H1 (cell line): ENCODE results near the gene RNU6-8. TPM values are rescaled to one million over a fixed set of nuclear protein-coding genes. Genes with fewer than 3 reads are reported as not detected.

ENCODE experiments used
- CHD7 ChIP-seq: fragments of 300-600 bp; sonication (generic); IDR thresholded peaks from 2 replicates; pipeline ENCODE4 v1.7.1; 2012; ENCODE audit warnings: low read length, moderate library complexity, mild to moderate bottlenecking, inconsistent platforms; ENCODE audit not compliant: insufficient replicate concordance
- FOSL1 ChIP-seq: IDR thresholded peaks from 2 replicates; pipeline ENCODE4 v1.6.1; 2011; ENCODE audit warnings: mild to moderate bottlenecking, low read depth, low read length, moderate library complexity; ENCODE audit not compliant: insufficient read depth
- GTF2F1 ChIP-seq: IDR thresholded peaks from 2 replicates; pipeline ENCODE4 v1.6.1; 2012; ENCODE audit warnings: low read depth, low read length, improper control_type of control experiment, borderline replicate concordance
- PHF8 ChIP-seq: fragments of 200-600 bp; sonication (generic); conservative IDR thresholded peaks from 2 replicates; pipeline ENCODE4 v1.7.1; 2012; ENCODE audit warnings: low read depth, mild to moderate bottlenecking, inconsistent platforms, low read length, moderate library complexity
- RFX5 ChIP-seq: IDR thresholded peaks from 2 replicates; pipeline ENCODE4 v1.6.1; 2011; ENCODE audit warnings: low read depth, low read length, improper control_type of control experiment, borderline replicate concordance
- SIN3A ChIP-seq, 2 experiments: IDR thresholded peaks in 1 of 2; conservative IDR thresholded peaks in 1 of 2; 2 replicates each; pipeline ENCODE4 v1.6.1; 2011 to 2012; ENCODE audit warnings: low read length in 2 of 2, improper control_type of control experiment in 1 of 2, low read depth in 1 of 2, mild to moderate bottlenecking in 1 of 2
- SIX5 ChIP-seq: IDR thresholded peaks from 2 replicates; pipeline ENCODE4 v1.6.1; 2011; ENCODE audit warnings: mild to moderate bottlenecking, low read depth, low read length
- SP4 ChIP-seq: IDR thresholded peaks from 2 replicates; pipeline ENCODE4 v1.6.1; 2012; ENCODE audit warnings: low read length, inconsistent platforms
- SUZ12 ChIP-seq: fragments of 200-600 bp; sonication (generic); IDR thresholded peaks from 2 replicates; pipeline ENCODE4 v1.6.1; 2012; ENCODE audit warnings: mild to moderate bottlenecking, inconsistent platforms, low read length, moderate library complexity, mixed read lengths
- polyA plus RNA-seq, 7 experiments: library from polyadenylated mRNA; depleted of rRNA in 3 of 7; stranded (reverse) in 5 of 7; unstranded in 2 of 7; fragments of >200 nt in 5 of 7; fragments of 200-250 nt in 2 of 7; gene quantifications; 1 replicate in 5 of 7; 2 replicates in 1 of 7; 4 replicates in 1 of 7; pipeline versions ENCODE4 v1.2.1 to v1.2.3, GENCODE V29; 2011 to 2013; ENCODE audit warnings: missing spikeins in 2 of 7, mixed read lengths in 2 of 7
- total RNA-seq: library from RNA; stranded (reverse); fragmentation: NEBNext Ultra II Directional; extraction: Animal tissue kit (Norgen Biotek cat#: 25700); gene quantifications from 2 replicates; pipeline ENCODE4 v1.2.1, GENCODE V29; 2021
- TF ChIP-seq, protein P1 (sequence below): IDR thresholded peaks from 2 replicates; pipeline ENCODE4 v1.6.1; 2012; ENCODE audit warnings: inconsistent platforms

Gene RNU6-8
- total and polyA plus RNA-seq, 2 of the 8 experiments (the other 6 are each of a cell fraction or from before 2014, with no cell fraction given): not detected

DNA sequence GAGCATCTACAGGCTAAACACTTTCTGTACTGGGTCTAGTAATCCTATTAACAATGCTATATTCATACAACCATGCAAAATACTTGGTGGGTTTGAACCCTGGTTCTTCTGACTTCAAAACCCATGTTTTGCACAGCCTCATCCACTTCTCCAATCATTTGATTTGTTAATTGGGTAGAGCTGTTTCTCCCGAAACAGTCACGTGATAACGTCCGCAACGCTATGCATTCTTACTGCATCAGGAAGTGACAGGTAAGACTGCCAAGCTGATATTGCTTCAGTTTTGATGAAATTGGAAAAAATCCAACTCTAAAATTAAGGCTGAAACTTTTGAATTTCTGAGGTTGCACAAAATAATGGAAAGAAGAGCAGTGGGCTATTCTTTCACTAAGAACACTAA, 31.6 kb downstream of the RNU6-8 start (continued):
- TF ChIP-seq CHD7 (no peak), SIX5 (no peak), GTF2F1 (no peak), RFX5 (no peak), SUZ12 (no peak), PHF8 (no peak), SIN3A (conservative IDR thresholded peaks at IDR 0.05 in 1 of 2, IDR thresholded peaks at IDR 0.05 in 1 of 2; ENCODE audit: low read depth in 1 of 2, low read length in 2 of 2) (no peak), SP4 (no peak), FOSL1 (no peak)
- TF ChIP-seq, protein P1, sequence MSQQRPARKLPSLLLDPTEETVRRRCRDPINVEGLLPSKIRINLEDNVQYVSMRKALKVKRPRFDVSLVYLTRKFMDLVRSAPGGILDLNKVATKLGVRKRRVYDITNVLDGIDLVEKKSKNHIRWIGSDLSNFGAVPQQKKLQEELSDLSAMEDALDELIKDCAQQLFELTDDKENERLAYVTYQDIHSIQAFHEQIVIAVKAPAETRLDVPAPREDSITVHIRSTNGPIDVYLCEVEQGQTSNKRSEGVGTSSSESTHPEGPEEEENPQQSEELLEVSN: no peak
